PFSK-1 (cell line): Measurements from ENCODE around the gene SUCLG1.

Experiments
- REST ChIP-seq, 2 experiments: IDR thresholded peaks; 2 replicates each; pipeline versions ENCODE4 v1.6.1 to v1.8.0; 2011 to 2012; ENCODE audit warnings: low read depth in 2 of 2, low read length in 2 of 2, control low read depth in 1 of 2, inconsistent platforms in 1 of 2, mild to moderate bottlenecking in 1 of 2, moderate library complexity in 1 of 2; ENCODE audit not compliant: insufficient read depth in 1 of 2
- TAF1 ChIP-seq: IDR thresholded peaks from 2 replicates; pipeline ENCODE4 v1.6.1; 2012; ENCODE audit warnings: low read length, control low read depth, borderline replicate concordance; ENCODE audit not compliant: insufficient read depth

- TF ChIP-seq TAF1 = no peak
- TF ChIP-seq REST (IDR thresholded peaks at IDR 0.05; ENCODE audit: insufficient read depth in 1 of 2, low read depth in 2 of 2, low read length in 2 of 2) = no peak
Observed at GRCh38 chr2:84393829-84394228, 65.3 kb downstream of the SUCLG1 start.
